SK-N-SH (cell line): Measurements from ENCODE around the gene COL25A1. TPM values are rescaled to one million over a fixed set of nuclear protein-coding genes. Genes with fewer than 3 reads are reported as not detected.

ENCODE experiments used
- CTCF ChIA-PET: fragments of 300-600, 350-600 bp; formaldehyde crosslinking; extraction: SDS; loops from one replicate; lab custom pipeline; 2021; lab: Yijun Ruan, JAX
- POLR2A ChIA-PET: fragments of 350-600 bp; sonication (Branson Sonifier 250); formaldehyde crosslinking; extraction: SDS; loops from one replicate; lab custom pipeline; 2020; ENCODE audit warnings: antibody characterized with exemption, inconsistent platforms; lab: Yijun Ruan, JAX
- DNase-seq: peaks from one replicate; pipeline ENCODE4 v3.0.0; 2012
- H2AFZ ChIP-seq: fragments of 200-600 bp; sonication (generic); 2 replicates; pipeline ENCODE4 v1.8.1; 2016; ENCODE audit warnings: antibody characterized with exemption, mild to moderate bottlenecking, low read depth
- H3F3A ChIP-seq: fragments of 200-600 bp; sonication (generic); replicated peaks from 2 replicates; pipeline ENCODE3; 2016; ENCODE audit warnings: antibody characterized with exemption, mild to moderate bottlenecking; ENCODE audit not compliant: insufficient read depth
- H3K27ac ChIP-seq, 2 experiments: fragments of 200-500 bp in 1 of 2; fragments of 200-600 bp in 1 of 2; sonication (Bioruptor generic) in 1 of 2; sonication (generic), shearing (Covaris generic) in 1 of 2; 2 replicates each; pipeline versions ENCODE4 v1.5.1 to v1.6.1; 2014 to 2016; ENCODE audit warnings: low read depth in 2 of 2, inconsistent platforms in 1 of 2, low read length in 1 of 2, mild to moderate bottlenecking in 1 of 2, mixed read lengths in 1 of 2
- H3K27me3 ChIP-seq: fragments of 200-600 bp; sonication (generic), shearing (Covaris generic); 2 replicates; pipeline ENCODE4 v1.6.1; 2016; ENCODE audit warnings: mixed run types; ENCODE audit not compliant: insufficient read depth
- H3K36me3 ChIP-seq, 2 experiments: fragments of 200-500 bp in 1 of 2; fragments of 200-600 bp in 1 of 2; sonication (Bioruptor generic) in 1 of 2; sonication (generic) in 1 of 2; replicated peaks in 1 of 2; 2 replicates each; pipeline versions ENCODE3 to v1.5.1; 2014 to 2016; ENCODE audit warnings: low read length in 1 of 2, mild to moderate bottlenecking in 1 of 2; ENCODE audit not compliant: insufficient read depth in 2 of 2, control insufficient read depth in 1 of 2
- H3K4me1 ChIP-seq, 2 experiments: fragments of 200-500 bp in 1 of 2; fragments of 200-600 bp in 1 of 2; sonication (Bioruptor generic) in 1 of 2; sonication (generic), shearing (Covaris generic) in 1 of 2; 2 replicates each; pipeline versions ENCODE4 v1.5.1 to v1.6.1; 2014 to 2016; ENCODE audit warnings: low read depth in 1 of 2, low read length in 1 of 2, mixed run types in 1 of 2; ENCODE audit not compliant: insufficient read depth in 2 of 2, control insufficient read depth in 1 of 2
- H3K4me2 ChIP-seq: fragments of 200-600 bp; sonication (generic), shearing (Covaris generic); 2 replicates; pipeline ENCODE4 v1.6.1; 2017; ENCODE audit warnings: mixed run types
- H3K4me3 ChIP-seq, 2 experiments: fragments of 200-500 bp in 1 of 2; fragments of 200-600 bp in 1 of 2; sonication (Bioruptor generic) in 1 of 2; sonication (generic), shearing (Covaris generic) in 1 of 2; 2 replicates each; pipeline versions ENCODE4 v1.5.1 to v1.8.1; 2014 to 2016; ENCODE audit warnings: low read depth in 2 of 2, inconsistent platforms in 1 of 2, low read length in 1 of 2, mild to moderate bottlenecking in 1 of 2, mixed read lengths in 1 of 2, moderate library complexity in 1 of 2
- H3K79me2 ChIP-seq: fragments of 200-600 bp; sonication (generic); 2 replicates; pipeline ENCODE4 v1.8.1; 2017; ENCODE audit warnings: mild to moderate bottlenecking; ENCODE audit not compliant: insufficient read depth
- H3K9ac ChIP-seq: fragments of 200-600 bp; sonication (generic); 2 replicates; pipeline ENCODE4 v1.6.1; 2017; ENCODE audit warnings: mixed run types
- H3K9me2 ChIP-seq: fragments of 200-600 bp; sonication (generic); 2 replicates; pipeline ENCODE4 v1.6.1; 2017; ENCODE audit warnings: mixed run types
- H3K9me3 ChIP-seq: fragments of 200-600 bp; sonication (generic); 2 replicates; pipeline ENCODE4 v1.6.1; 2017; ENCODE audit warnings: mixed run types, mild to moderate bottlenecking, moderate library complexity
- H4K20me1 ChIP-seq: fragments of 200-600 bp; sonication (generic); 2 replicates; pipeline ENCODE4 v1.6.1; 2017; ENCODE audit warnings: mild to moderate bottlenecking, mixed run types; ENCODE audit not compliant: insufficient read depth
- CHD2 ChIP-seq: fragments of 150-350 bp; IDR thresholded peaks from 2 replicates; pipeline ENCODE4 v1.6.1; 2018; ENCODE audit warnings: low read length; ENCODE audit not compliant: partially characterized antibody
- CTCF ChIP-seq: fragments of 200-600 bp; sonication (generic); IDR thresholded peaks from 2 replicates; pipeline ENCODE4 v1.6.1; 2017; ENCODE audit warnings: antibody characterized with exemption, mild to moderate bottlenecking, moderate library complexity
- ELF1 ChIP-seq: IDR thresholded peaks from 2 replicates; pipeline ENCODE4 v1.4.0; 2012
- EP300 ChIP-seq, 2 experiments: IDR thresholded peaks; 2 replicates each; pipeline versions ENCODE4 v1.4.0 to v1.6.1; 2012; ENCODE audit warnings: borderline replicate concordance in 1 of 2, low read depth in 1 of 2, low read length in 1 of 2
- FOXJ3 ChIP-seq: sonication (generic); formaldehyde crosslinking; IDR thresholded peaks from 2 replicates; pipeline ENCODE4 v1.5.1; 2020; ENCODE audit warnings: mild to moderate bottlenecking, missing genetic modification reagents
- GATA2 ChIP-seq: sonication (generic); formaldehyde crosslinking; IDR thresholded peaks from 2 replicates; pipeline ENCODE4 v1.5.0; 2020; ENCODE audit warnings: mild to moderate bottlenecking, missing genetic modification reagents
- MAX ChIP-seq: IDR thresholded peaks from 2 replicates; pipeline ENCODE4 v1.4.0; 2012; ENCODE audit warnings: low read depth
- RCOR1 ChIP-seq: fragments of 150-350 bp; IDR thresholded peaks from 2 replicates; pipeline ENCODE4 v1.6.1; 2017; ENCODE audit warnings: antibody characterized with exemption, low read length
- RFX5 ChIP-seq: IDR thresholded peaks from 2 replicates; pipeline ENCODE4 v1.6.1; 2012; ENCODE audit warnings: mild to moderate bottlenecking, improper control_type of control experiment, low read length
- SIN3A ChIP-seq: IDR thresholded peaks from 2 replicates; pipeline ENCODE4 v1.6.1; 2012; ENCODE audit warnings: low read depth, mild to moderate bottlenecking, low read length, moderate library complexity, borderline replicate concordance
- SMC3 ChIP-seq: IDR thresholded peaks from 2 replicates; pipeline ENCODE4 v1.6.1; 2012; ENCODE audit warnings: low read depth, low read length, improper control_type of control experiment
- TCF12 ChIP-seq: IDR thresholded peaks from 2 replicates; pipeline ENCODE4 v1.4.0; 2012
- USF2 ChIP-seq: fragments of 150-350 bp; IDR thresholded peaks from 2 replicates; pipeline ENCODE4 v1.6.1; 2017; ENCODE audit warnings: antibody characterized with exemption, low read length, low read depth, borderline replicate concordance
- WGBS: methylation state at CpG from one replicate; pipeline ENCODE4 v1.1.6; 2017; ENCODE audit warnings: low lambda C conversion rate; 5-methylcytosine and 5-hydroxymethylcytosine counted together
- polyA plus RNA-seq, 3 experiments: library from polyadenylated mRNA; depleted of rRNA; stranded (reverse); fragments of >200 nt; gene quantifications; 2 replicates each; pipeline ENCODE4 v1.2.3, GENCODE V29; 2012
- TF ChIP-seq, protein P1 (sequence below): IDR thresholded peaks from 2 replicates; pipeline ENCODE4 v1.6.1; 2012; ENCODE audit warnings: mild to moderate bottlenecking, low read depth, low read length, moderate library complexity

Gene COL25A1
- polyA plus RNA-seq, 1 of the 3 experiments (the other 2 are of a cell fraction), result not detected

GRCh38 chr4:108787724-108788123 lies 514.7 kb downstream of the COL25A1 start:
- Histone ChIP-seq H3K27ac (no peak overlapping the region), H3K9me3 (no peaks in the 10 kb centered on the region), H3K9me2 (no peaks in the 10 kb centered on the region), H4K20me1 (no peaks in the 10 kb centered on the region), H3K79me2 (no peaks in the 10 kb centered on the region), H3K36me3 (no peaks in the 10 kb centered on the region), H3K27me3 (no peaks in the 10 kb centered on the region; the same call in 1 of the 2 replicates), H3K4me2 (no peak overlapping the region), H2AFZ (no peak overlapping the region), H3F3A (no peaks in the 10 kb centered on the region), H3K9ac (no peak overlapping the region), H3K4me3 (no peak overlapping the region), H3K4me1 (no peaks in the 10 kb centered on the region)
- WGBS, result 59% methylated on average over 16 of the region's 16 CpGs
- DNase-seq, result no peak
- TF ChIP-seq SIN3A (no peak), CHD2 (no peak), GATA2 (CRISPR knock-in tag) (no peak), RFX5 (no peak), RCOR1 (no peak), MAX (no peak), USF2 (no peak), EP300 (IDR thresholded peaks at IDR 0.05; ENCODE audit: borderline replicate concordance in 1 of 2, low read depth in 1 of 2, low read length in 1 of 2) (no peak), TCF12 (no peak), SMC3 (no peak), FOXJ3 (CRISPR knock-in tag) (no peak), CTCF (no peak), ELF1 (no peak)
- TF ChIP-seq, protein P1, sequence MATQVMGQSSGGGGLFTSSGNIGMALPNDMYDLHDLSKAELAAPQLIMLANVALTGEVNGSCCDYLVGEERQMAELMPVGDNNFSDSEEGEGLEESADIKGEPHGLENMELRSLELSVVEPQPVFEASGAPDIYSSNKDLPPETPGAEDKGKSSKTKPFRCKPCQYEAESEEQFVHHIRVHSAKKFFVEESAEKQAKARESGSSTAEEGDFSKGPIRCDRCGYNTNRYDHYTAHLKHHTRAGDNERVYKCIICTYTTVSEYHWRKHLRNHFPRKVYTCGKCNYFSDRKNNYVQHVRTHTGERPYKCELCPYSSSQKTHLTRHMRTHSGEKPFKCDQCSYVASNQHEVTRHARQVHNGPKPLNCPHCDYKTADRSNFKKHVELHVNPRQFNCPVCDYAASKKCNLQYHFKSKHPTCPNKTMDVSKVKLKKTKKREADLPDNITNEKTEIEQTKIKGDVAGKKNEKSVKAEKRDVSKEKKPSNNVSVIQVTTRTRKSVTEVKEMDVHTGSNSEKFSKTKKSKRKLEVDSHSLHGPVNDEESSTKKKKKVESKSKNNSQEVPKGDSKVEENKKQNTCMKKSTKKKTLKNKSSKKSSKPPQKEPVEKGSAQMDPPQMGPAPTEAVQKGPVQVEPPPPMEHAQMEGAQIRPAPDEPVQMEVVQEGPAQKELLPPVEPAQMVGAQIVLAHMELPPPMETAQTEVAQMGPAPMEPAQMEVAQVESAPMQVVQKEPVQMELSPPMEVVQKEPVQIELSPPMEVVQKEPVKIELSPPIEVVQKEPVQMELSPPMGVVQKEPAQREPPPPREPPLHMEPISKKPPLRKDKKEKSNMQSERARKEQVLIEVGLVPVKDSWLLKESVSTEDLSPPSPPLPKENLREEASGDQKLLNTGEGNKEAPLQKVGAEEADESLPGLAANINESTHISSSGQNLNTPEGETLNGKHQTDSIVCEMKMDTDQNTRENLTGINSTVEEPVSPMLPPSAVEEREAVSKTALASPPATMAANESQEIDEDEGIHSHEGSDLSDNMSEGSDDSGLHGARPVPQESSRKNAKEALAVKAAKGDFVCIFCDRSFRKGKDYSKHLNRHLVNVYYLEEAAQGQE, result no peak
- ChIA-PET POLR2A (no interaction called here), CTCF (no interaction called here)
